ENCODE data around the gene PGLYRP1. TPM values are rescaled to one million over a fixed set of nuclear protein-coding genes. Genes with fewer than 3 reads are reported as not detected.
A peak's percentile ranks its signal among the peaks of the same experiment; 100 is the strongest.

PGLYRP1 gene
- polyA plus RNA-seq: 0.07 TPM
- long read RNA-seq, donor 1: 0 reads
- long read RNA-seq, donor 2: 0 reads
- long read RNA-seq, donor 3, partial matches to known transcripts: 0 of 1 reads
- long read RNA-seq, donor 3, other reads (novel, unspliced or antisense): 0 of 1 reads
- long read RNA-seq, donor 4: 0 reads
- long read RNA-seq, donor 5: 0 reads
- long read RNA-seq, donor 6: 0 reads
- long read RNA-seq, donor 7: 0 reads
- long read RNA-seq, donor 8: 0 reads
- long read RNA-seq, donor 9: 0 reads
- long read RNA-seq, donor 10: 0 reads
- long read RNA-seq, donor 11: 0 reads

GRCh38 chr19:46022431-46023310 is at the start of gene PGLYRP1:
Gene PGLYRP1, minus strand, starts transcription at chr19:46023053. Its CDS starts 32 bp downstream, at chr19:46023021.
- H3K4me3 ChIP-seq (ENCODE audit: low read length): no peak within 1 kb of the TSS
- H3K9me3 ChIP-seq (ENCODE audit: control insufficient read depth, low read depth, low read length): peaks cover 4% of the 10 kb centered on the region
- WGBS (ENCODE audit: insufficient coverage, low lambda C conversion rate): no CpG with 5 or more reads among the region's 47 CpGs
- peaks cover 4% of the 10 kb centered on the region for H3K36me3 ChIP-seq (ENCODE audit: control insufficient read depth, insufficient read depth, low read length)
- no peaks in the 10 kb centered on the region for H3K4me1 ChIP-seq (ENCODE audit: control insufficient read depth, insufficient read depth, low read length)
- H3K27ac ChIP-seq (ENCODE audit: low read length): no peak within 1 kb of the TSS
- H3K27me3 ChIP-seq (ENCODE audit: control insufficient read depth, insufficient read depth, low read length): peaks cover 25% of the 10 kb centered on the region
- no peak for DNase-seq

GRCh38 chr19:46069806-46070341 is 47.0 kb upstream of the PGLYRP1 start:
- 0% methylated on average over 1 of the region's 6 CpGs for WGBS (ENCODE audit: insufficient coverage, low lambda C conversion rate)
- peaks cover 18% of the 10 kb centered on the region for H3K4me1 ChIP-seq (ENCODE audit: control insufficient read depth, insufficient read depth, low read length)
- H3K9me3 ChIP-seq (ENCODE audit: control insufficient read depth, low read depth, low read length): no peaks in the 10 kb centered on the region
- H3K36me3 ChIP-seq (ENCODE audit: control insufficient read depth, insufficient read depth, low read length): no peaks in the 10 kb centered on the region
- H3K27ac ChIP-seq (ENCODE audit: low read length): no peak overlapping the region
- DNase-seq: peak in 1 of 2 donors; percentile 29
- H3K4me3 ChIP-seq (ENCODE audit: low read length): no peak overlapping the region
- H3K27me3 ChIP-seq (ENCODE audit: control insufficient read depth, insufficient read depth, low read length): no peaks in the 10 kb centered on the region

GRCh38 chr19:46068345-46069258 is 45.7 kb upstream of the PGLYRP1 start:
- peaks cover 18% of the 10 kb centered on the region for H3K4me1 ChIP-seq (ENCODE audit: control insufficient read depth, insufficient read depth, low read length)
- 70% methylated on average over 3 of the region's 12 CpGs for WGBS (ENCODE audit: insufficient coverage, low lambda C conversion rate)
- no peaks in the 10 kb centered on the region for H3K36me3 ChIP-seq (ENCODE audit: control insufficient read depth, insufficient read depth, low read length)
- H3K27me3 ChIP-seq (ENCODE audit: control insufficient read depth, insufficient read depth, low read length): no peaks in the 10 kb centered on the region
- H3K9me3 ChIP-seq (ENCODE audit: control insufficient read depth, low read depth, low read length): no peaks in the 10 kb centered on the region
- peak; percentile 19 to 80 for DNase-seq
- H3K4me3 ChIP-seq (ENCODE audit: low read length): no peak overlapping the region
- peak overlapping the region; percentile 41 for H3K27ac ChIP-seq (ENCODE audit: low read length)

- WGBS (ENCODE audit: insufficient coverage, low lambda C conversion rate): no CpG with 5 or more reads among the region's 1 CpG
- DNase-seq: peak in 1 of 2 donors; percentile 6
- H3K36me3 ChIP-seq (ENCODE audit: control insufficient read depth, insufficient read depth, low read length): no peaks in the 10 kb centered on the region
- no peaks in the 10 kb centered on the region for H3K9me3 ChIP-seq (ENCODE audit: control insufficient read depth, low read depth, low read length)
- H3K27me3 ChIP-seq (ENCODE audit: control insufficient read depth, insufficient read depth, low read length): no peaks in the 10 kb centered on the region
- H3K4me3 ChIP-seq (ENCODE audit: low read length): no peak overlapping the region
- peaks cover 18% of the 10 kb centered on the region for H3K4me1 ChIP-seq (ENCODE audit: control insufficient read depth, insufficient read depth, low read length)
- H3K27ac ChIP-seq (ENCODE audit: low read length): no peak overlapping the region
Measured at GRCh38 chr19:46067691-46068090, 44.8 kb upstream of the PGLYRP1 start.

- Histone ChIP-seq H3K9me3 (ENCODE audit: control insufficient read depth, low read depth, low read length) (no peaks in the 10 kb centered on the region), H3K4me3 (ENCODE audit: low read length) (no peak overlapping the region), H3K27ac (ENCODE audit: low read length) (no peak overlapping the region), H3K27me3 (ENCODE audit: control insufficient read depth, insufficient read depth, low read length) (no peaks in the 10 kb centered on the region), H3K36me3 (ENCODE audit: control insufficient read depth, insufficient read depth, low read length) (no peaks in the 10 kb centered on the region), H3K4me1 (ENCODE audit: control insufficient read depth, insufficient read depth, low read length) (peaks cover 18% of the 10 kb centered on the region)
- no peak for DNase-seq
- WGBS (ENCODE audit: insufficient coverage, low lambda C conversion rate): no CpG with 5 or more reads among the region's 1 CpG
Measured at GRCh38 chr19:46066471-46066870, 43.6 kb upstream of the PGLYRP1 start.

- Histone ChIP-seq H3K9me3 (ENCODE audit: control insufficient read depth, low read depth, low read length) (no peaks in the 10 kb centered on the region), H3K4me3 (ENCODE audit: low read length) (no peak overlapping the region), H3K27ac (ENCODE audit: low read length) (no peak overlapping the region), H3K36me3 (ENCODE audit: control insufficient read depth, insufficient read depth, low read length) (no peaks in the 10 kb centered on the region), H3K4me1 (ENCODE audit: control insufficient read depth, insufficient read depth, low read length) (peaks cover 17% of the 10 kb centered on the region), H3K27me3 (ENCODE audit: control insufficient read depth, insufficient read depth, low read length) (no peaks in the 10 kb centered on the region)
- WGBS (ENCODE audit: insufficient coverage, low lambda C conversion rate): 100% methylated on average over 1 of the region's 7 CpGs
- no peak for DNase-seq
Measured at GRCh38 chr19:46065486-46066071, 42.7 kb upstream of the PGLYRP1 start.

- H3K27ac ChIP-seq (ENCODE audit: low read length): no peak overlapping the region
- DNase-seq: no peak
- no peak overlapping the region for H3K4me3 ChIP-seq (ENCODE audit: low read length)
- H3K4me1 ChIP-seq (ENCODE audit: control insufficient read depth, insufficient read depth, low read length): peaks cover 3% of the 10 kb centered on the region
- peaks cover 4% of the 10 kb centered on the region for H3K9me3 ChIP-seq (ENCODE audit: control insufficient read depth, low read depth, low read length)
- 40% methylated on average over 1 of the region's 3 CpGs for WGBS (ENCODE audit: insufficient coverage, low lambda C conversion rate)
- H3K27me3 ChIP-seq (ENCODE audit: control insufficient read depth, insufficient read depth, low read length): no peaks in the 10 kb centered on the region
- no peaks in the 10 kb centered on the region for H3K36me3 ChIP-seq (ENCODE audit: control insufficient read depth, insufficient read depth, low read length)
Measured at GRCh38 chr19:46063201-46063600, 40.3 kb upstream of the PGLYRP1 start.

- no peak for DNase-seq
- Histone ChIP-seq H3K36me3 (ENCODE audit: control insufficient read depth, insufficient read depth, low read length) (no peaks in the 10 kb centered on the region), H3K4me3 (ENCODE audit: low read length) (no peak overlapping the region), H3K9me3 (ENCODE audit: control insufficient read depth, low read depth, low read length) (peaks cover 4% of the 10 kb centered on the region), H3K4me1 (ENCODE audit: control insufficient read depth, insufficient read depth, low read length) (no peaks in the 10 kb centered on the region), H3K27ac (ENCODE audit: low read length) (no peak overlapping the region), H3K27me3 (ENCODE audit: control insufficient read depth, insufficient read depth, low read length) (no peaks in the 10 kb centered on the region)
- WGBS (ENCODE audit: insufficient coverage, low lambda C conversion rate): 83% methylated on average over 2 of the region's 2 CpGs
Measured at GRCh38 chr19:46060012-46060411, 37.2 kb upstream of the PGLYRP1 start.

- H3K4me1 ChIP-seq (ENCODE audit: control insufficient read depth, insufficient read depth, low read length): no peaks in the 10 kb centered on the region
- no peaks in the 10 kb centered on the region for H3K36me3 ChIP-seq (ENCODE audit: control insufficient read depth, insufficient read depth, low read length)
- H3K9me3 ChIP-seq (ENCODE audit: control insufficient read depth, low read depth, low read length): peaks cover 4% of the 10 kb centered on the region
- no peak for DNase-seq
- no CpG with 5 or more reads among the region's 3 CpGs for WGBS (ENCODE audit: insufficient coverage, low lambda C conversion rate)
- no peak overlapping the region for H3K4me3 ChIP-seq (ENCODE audit: low read length)
- no peaks in the 10 kb centered on the region for H3K27me3 ChIP-seq (ENCODE audit: control insufficient read depth, insufficient read depth, low read length)
- H3K27ac ChIP-seq (ENCODE audit: low read length): no peak overlapping the region
Measured at GRCh38 chr19:46058778-46059177, 35.9 kb upstream of the PGLYRP1 start.

All from large intestine (tissue), 12 donors.